ENCODE measurements around the gene BHLHE41.

The BHLHE41 gene

GRCh38 chr12:26121323-26122060 is 3.3 kb downstream of the BHLHE41 start:
- peak overlapping the region; percentile 57 for H3K4me3 ChIP-seq (ENCODE audit: low read length)
- no peak for TF ChIP-seq CTCF (conservative IDR thresholded peaks at IDR 0.05; ENCODE audit: low read depth, low read length)
- DNase-seq (ENCODE audit: low read depth) = no peak

- no peak for DNase-seq (ENCODE audit: low read depth)
- no peak for TF ChIP-seq CTCF (conservative IDR thresholded peaks at IDR 0.05; ENCODE audit: low read depth, low read length)
- peak overlapping the region; percentile 57 for H3K4me3 ChIP-seq (ENCODE audit: low read length)
Observed at GRCh38 chr12:26120561-26121274, 4.1 kb downstream of the BHLHE41 start.

GRCh38 chr12:26119391-26119989 is 5.3 kb downstream of the BHLHE41 start:
- peak overlapping the region; percentile 57 for H3K4me3 ChIP-seq (ENCODE audit: low read length)
- DNase-seq (ENCODE audit: low read depth) = no peak
- TF ChIP-seq CTCF (conservative IDR thresholded peaks at IDR 0.05; ENCODE audit: low read depth, low read length) = peak; percentile 59

GRCh38 chr12:26118308-26118707 is 6.5 kb downstream of the BHLHE41 start:
- no peak for DNase-seq (ENCODE audit: low read depth)
- H3K4me3 ChIP-seq (ENCODE audit: low read length) = no peak overlapping the region
- TF ChIP-seq CTCF (conservative IDR thresholded peaks at IDR 0.05; ENCODE audit: low read depth, low read length) = no peak

- TF ChIP-seq CTCF (conservative IDR thresholded peaks at IDR 0.05; ENCODE audit: low read depth, low read length) = no peak
- no peak for DNase-seq (ENCODE audit: low read depth)
- no peak overlapping the region for H3K4me3 ChIP-seq (ENCODE audit: low read length)
Observed at GRCh38 chr12:26116829-26117715, 7.8 kb downstream of the BHLHE41 start.

GRCh38 chr12:26114720-26115401 is 10.0 kb downstream of the BHLHE41 start:
- no peak for DNase-seq (ENCODE audit: low read depth)
- peak overlapping the region; percentile 55 for H3K4me3 ChIP-seq (ENCODE audit: low read length)
- TF ChIP-seq CTCF (conservative IDR thresholded peaks at IDR 0.05; ENCODE audit: low read depth, low read length) = no peak
